Activated naive CD4-positive, alpha-beta T cell treated with anti-CD3 and anti-CD28 coated beads, Interleukin-2, amount 50 U/mL, for 16 hours (primary cell): ENCODE measurements around the gene HHATL.

Experiments used
- DNase-seq: peaks from one replicate; pipeline ENCODE4 v3.0.0-alpha.2; 2020

The HHATL gene

GRCh38 chr3:42711491-42712343, 9.1 kb upstream of the HHATL start:
- no peak for DNase-seq

DNA sequence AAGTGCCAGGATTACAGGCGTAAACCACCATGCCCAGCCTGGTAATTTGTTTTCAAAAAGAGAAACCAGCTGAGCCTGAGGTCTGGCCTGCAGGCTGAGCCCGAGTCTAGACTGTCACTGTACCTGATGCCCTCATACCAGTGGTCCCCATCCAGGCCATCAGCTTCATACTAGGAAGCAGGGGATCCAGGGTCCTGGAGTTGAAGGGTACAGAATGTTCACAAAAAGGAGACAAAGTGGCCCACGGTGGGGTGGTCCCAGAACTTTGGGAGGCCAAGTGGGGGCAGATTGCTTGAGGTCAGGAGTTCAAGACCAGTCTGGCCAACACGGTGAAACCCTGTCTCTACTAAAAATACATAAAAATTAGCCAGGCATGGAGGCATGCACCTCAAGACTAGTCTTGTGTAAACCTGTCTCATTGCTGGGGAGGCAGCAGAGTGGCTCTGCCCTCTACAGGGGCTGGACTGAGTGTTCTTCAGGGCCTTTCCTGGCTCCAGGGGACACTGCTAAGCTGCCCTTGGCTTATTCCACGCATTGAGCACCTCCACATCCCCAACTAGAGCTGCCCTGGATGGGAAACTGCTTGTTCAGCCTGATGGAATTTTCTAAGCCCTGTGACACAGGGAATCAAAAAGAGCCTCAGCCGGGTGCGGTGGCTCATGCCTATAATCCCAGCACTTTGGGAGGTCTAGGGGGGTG, 7.9 kb upstream of the HHATL start:
- no peak for DNase-seq

GRCh38 chr3:42709621-42710020, 7.0 kb upstream of the HHATL start:
- DNase-seq: no peak

- DNase-seq: no peak
Measured at GRCh38 chr3:42708611-42709151, 6.1 kb upstream of the HHATL start.

DNA sequence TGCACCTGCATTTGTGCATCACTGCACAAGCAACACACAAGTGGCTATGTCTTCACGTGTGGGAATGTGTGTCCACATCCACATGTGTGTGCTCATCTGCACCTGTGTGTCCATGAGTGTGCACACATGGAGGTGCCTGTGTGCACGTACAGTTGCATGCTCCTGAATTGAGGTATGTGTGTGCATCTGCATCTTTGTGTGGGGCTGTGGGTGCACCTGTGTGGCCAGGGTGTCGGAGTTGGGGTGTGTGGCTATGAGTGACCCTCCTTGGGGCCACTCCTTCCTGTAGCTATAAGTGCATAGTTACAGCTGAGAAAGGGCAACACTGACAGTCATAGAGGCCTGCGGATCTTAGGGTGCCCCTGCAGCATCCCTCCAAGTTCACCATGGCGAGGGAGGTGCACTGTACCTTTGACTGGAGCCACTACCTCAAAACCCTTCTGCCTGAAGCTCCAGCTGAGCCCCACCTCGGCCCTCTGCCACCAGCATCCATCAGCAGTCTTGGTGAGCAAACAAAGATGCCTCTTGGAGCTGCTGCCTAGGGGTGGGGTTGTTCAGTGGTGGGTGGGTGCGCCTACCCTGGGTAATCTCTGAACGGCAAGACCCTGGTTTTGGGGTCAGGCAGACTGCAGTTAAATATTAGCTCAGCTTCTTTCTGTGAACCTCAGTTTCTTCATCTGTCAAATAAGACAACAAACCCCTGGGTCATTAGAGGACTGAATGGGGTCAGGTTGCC, 5.2 kb upstream of the HHATL start:
- no peak for DNase-seq

- DNase-seq: no peak
Measured at GRCh38 chr3:42706721-42707619, 4.4 kb upstream of the HHATL start.

GRCh38 chr3:42705962-42706585, 3.5 kb upstream of the HHATL start:
- no peak for DNase-seq

- no peak for DNase-seq
Measured at GRCh38 chr3:42705058-42705767, 2.6 kb upstream of the HHATL start.

DNA sequence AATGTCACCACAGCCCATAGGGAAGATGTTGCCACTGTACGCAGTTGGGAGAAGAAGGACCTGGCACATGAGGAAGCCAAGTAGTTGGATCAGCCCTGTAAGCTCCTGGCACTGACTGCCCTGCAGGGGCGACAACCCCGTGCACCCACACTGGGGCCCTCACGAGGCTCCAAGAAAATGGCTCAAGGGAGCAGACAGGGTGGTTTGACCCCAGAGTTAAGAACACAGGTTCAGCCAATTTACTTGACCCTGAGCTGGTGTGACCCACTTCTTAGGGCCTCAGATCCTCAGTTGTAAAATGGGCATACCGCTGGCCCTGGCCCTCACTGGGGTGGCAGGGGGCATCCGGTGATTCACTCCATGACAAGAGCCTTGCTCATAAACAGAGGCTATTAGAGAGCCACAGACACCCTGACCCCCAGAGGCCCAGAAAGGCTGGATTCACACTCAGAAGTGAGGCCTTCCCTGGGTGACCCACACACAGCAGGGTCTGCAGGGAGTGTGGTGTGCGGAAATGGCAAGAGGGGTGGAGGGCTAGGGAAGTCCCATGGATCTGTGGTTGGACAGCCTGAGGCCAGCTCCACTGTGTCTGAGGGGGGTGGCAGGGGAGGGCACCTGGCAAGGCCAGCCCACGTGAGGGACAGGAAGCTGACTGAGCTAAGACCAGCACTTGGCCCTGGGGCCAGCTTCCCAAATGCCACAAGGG, 1.7 kb upstream of the HHATL start:
- no peak for DNase-seq

GRCh38 chr3:42703695-42704025, 1.1 kb upstream of the HHATL start:
- no peak for DNase-seq

DNA sequence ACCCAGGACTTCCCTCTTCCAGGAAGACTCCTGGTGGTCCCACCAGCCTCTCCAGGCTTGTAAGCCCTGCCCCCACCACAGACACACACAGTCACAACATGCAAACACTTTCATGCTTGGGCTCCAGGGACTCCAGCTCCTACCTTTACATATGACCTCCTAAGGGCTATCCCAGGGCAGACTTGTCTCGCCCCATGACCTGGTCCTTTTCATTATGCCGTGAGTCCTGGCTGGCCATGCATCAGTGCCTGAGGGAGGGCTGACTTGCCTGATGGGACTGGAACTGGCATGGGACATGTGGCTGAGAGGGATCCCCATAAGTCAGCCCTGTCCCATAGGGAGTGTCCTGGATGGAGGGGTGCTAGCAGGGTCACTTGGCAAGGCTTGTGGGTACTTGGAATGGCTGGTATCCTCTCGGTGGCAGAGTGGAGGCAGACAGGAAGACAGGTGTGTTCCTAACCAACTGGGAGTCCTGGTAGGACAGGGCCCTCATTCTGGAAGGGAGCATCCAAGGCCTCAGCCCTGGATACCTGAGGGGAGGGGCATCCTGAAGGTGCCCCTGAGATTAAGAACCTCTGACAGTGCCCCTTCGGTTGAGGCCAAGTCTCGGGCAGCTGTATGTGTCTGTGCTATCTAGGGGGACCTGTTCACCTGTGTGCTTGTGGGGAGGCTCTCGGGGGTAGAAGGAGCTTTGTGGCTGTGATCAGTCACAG, 540 bp upstream of the HHATL start:
- no peak for DNase-seq

GRCh38 chr3:42701371-42702065, 1.1 kb downstream of the HHATL start:
- peak; percentile 48 for DNase-seq

DNA sequence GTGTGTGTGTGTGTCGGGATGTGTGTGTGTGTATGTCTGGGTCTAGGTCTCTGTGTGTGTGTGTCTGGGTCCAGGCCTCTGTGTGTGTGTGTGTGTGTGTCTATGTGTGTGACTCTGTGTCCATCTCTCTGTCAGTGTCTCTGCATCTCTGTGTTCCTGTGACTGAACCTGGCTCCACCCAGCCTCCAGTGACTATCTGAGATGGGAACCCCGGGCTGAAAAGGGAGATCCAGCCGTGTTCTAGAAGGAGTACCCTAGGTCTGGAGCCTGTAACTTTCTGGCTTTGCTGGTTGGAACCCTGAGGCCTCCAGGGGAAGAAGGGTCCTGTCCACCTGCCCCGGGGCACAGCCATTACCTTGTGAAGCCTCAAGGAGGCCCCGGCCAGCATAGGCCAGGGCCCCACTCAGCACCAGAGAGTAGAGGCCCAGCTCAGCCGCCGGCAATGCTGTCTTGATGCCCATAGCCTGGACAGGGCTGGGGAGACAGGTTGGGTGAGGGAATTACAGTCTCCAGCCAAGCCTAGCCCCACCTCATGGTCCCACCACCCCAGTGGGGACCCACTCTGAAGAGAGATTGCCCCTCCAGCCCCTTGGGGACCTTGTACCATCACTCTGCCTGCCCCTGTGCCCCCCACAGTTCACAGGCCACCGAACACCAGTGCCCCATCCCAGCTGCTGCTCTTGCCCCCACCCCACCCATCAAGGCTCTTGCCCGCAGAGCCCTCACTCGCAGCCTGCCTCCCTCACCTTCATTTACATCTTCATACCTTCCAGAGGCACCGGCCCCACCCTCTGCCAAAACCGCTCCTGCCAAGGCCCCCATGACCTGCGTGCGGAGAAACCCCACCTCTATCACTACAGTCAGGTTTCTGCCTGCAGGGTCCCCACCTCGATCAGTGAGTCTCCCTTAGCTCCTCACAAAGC, 2.0 kb downstream of the HHATL start:
- no peak for DNase-seq

DNA sequence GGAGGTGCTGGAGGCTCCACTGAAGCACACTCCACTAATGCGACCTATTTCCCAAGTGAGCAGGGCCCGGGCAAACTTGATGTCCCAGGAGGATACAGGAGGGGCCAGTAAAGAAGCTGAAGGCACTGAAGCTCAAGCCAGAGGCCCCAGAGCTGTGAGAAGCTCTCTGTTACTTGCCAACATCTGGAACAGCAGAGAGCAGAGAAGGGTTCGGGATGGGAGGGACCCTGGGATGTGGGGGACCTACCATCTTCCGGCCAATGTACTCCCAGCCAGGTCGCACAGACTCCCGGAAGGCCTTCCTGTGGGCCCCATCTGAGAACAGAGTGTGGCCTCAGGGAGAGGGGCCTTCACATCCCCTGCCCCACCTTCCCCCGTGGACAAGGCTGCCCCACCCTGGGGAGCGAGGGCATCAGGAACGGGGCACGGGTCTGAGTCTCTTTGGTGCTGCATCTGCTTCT, 3.1 kb downstream of the HHATL start:
- no peak for DNase-seq

GRCh38 chr3:42698911-42699230, 3.7 kb downstream of the HHATL start:
- DNase-seq: no peak

DNA sequence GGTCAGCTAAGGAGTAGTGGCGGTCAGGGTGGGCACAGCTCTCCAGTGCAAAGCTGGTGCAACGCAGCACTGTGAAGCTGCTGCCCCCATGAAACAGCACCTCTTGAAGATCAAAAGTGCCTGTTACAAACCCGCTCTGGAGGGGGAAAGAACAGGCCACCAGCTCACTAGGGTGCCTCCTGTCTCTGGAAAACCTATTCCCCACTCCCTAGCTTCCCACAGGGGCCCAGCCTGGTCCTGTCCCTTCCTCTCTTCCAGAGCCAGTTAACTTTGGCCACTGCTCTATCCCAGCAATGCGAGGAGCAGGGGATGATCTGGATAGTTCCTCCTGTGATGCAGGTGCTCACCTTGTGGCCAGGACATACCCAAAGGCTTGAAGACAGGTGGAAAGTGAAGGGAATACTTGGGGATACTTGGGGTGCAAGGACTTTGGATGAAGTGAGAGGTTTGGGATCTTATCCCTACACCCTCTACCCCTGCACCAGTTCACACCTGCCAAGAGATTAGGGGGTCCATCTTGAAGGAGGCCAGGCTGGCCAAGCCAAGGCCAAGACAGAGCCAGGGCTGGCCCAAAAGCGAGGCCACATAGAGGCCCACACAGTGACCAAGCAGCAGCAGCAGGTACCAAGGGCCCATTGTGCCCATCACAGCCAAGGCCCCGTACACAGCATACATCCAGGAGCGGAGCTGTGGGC, 4.2 kb downstream of the HHATL start:
- DNase-seq: no peak

- no peak for DNase-seq
Measured at GRCh38 chr3:42697289-42698051, 5.1 kb downstream of the HHATL start.
